NK-92 (cell line): ENCODE measurements around the gene UTP4.
"Not testable (repeated sequence)": the region's sequence is repeated elsewhere in the genome, so short reads cannot be mapped to it uniquely, and the experiment has no call there.

Experiments
- DNase-seq: peaks from one replicate; lab custom pipeline; 2025; ENCODE audit not compliant: unreplicated experiment; lab: John Stamatoyannopoulos, UW

The UTP4 gene

DNA sequence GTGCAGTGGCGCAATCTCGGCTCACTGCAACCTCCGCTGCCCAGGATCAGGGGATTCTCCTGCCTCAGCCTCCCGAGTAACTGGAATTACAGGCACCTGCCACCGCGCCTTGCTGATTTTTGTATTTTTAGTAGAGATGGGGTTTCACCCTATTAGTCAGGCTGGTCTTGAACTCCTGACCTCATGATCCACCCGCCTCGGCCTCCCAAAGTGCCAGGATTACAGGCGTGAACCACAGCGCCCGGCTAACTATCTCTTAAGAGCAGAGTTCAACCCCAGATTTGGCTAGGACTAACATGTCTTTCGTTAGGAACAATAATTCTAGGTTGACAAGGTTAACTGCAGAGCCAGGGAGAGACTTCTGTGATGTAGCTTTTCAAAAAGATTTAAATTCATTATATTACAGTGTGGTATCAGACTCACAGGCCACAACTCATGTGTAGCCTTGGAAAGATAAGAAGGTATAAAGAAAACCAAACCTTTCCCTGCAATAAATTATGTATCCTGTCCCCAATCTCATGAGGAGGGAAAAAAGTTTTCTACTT, 4.4 kb upstream of the UTP4 start:
- DNase-seq = no peak

DNA sequence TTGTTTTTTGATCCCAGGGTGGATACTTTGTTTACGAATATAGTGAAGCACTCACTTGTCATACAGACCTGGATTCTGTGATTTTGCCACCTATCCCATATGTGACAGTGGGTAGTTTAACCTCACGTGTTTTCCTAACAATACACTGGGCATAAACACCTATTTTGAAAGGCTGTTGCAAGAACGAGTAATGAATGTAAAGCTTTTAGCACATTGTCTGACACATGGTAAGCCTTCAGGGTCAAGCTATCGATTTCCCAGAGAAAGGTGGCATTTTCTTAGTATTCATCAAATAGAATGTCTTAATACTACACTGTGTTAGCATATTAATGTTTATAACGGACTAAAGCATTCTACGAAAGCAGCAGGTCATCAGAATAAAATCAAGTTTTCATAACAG, 2.0 kb upstream of the UTP4 start:
- DNase-seq = no peak

DNA sequence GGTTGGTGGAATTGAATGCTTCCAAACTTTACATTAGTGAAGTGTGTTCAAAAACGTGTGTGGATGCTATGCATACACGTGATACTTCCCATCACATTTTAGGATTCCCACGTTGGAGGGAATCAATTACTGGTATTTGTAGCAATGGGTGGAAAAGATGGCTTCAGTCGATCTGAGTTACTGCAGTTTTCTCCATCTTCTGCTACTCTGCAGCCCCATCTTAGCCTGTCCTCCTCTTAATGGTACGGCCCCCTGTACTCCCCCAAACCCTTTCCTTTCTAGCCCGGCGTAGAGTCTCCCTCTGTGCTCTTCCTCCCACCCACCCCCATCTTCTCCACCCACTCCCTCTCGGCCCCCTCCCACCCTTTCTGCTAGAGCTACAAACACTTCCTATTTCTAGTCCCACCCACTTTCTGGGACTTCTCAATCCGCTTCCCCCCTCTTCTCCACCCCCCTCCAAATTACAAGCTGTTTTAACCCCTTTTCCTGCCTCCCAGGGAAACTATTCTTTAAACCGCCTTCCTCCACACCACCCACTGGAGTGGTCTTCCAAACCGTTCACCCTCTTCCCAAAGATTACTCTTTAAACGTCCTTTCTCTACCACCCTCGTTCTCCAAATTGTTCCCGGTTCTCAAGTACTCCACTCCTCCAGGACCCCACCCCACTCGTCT, 1.1 kb upstream of the UTP4 start:
- no peak for DNase-seq

DNA sequence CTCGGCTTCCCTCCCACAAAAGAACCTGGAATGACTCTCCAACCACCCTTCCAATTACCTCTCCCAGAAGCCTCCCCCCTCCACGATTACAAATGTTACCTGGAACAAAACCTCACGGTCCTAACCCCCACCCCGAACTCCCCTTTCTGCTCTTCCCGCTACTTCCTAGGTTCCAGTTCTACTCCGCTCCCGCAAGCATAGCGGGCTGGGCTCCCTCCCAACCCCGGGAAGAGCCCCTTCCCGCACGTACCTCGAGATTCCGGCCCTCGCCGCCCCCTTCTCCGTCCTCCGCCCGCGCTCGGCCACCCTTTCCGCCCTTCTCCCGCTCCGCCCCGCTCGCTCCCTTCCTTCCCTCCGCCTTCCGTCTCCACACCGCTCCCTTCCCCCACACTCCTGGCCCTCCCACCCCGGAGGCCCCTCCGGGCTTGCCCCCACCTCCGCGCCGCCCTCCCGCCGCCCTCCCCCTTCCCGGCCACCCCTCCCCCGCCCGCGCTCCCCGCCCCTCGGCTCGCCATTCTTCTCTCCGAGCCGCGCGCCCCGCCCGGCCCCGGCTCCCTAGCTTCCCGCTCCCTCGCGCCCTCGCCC, 518 bp upstream of the UTP4 start:
- no peak for DNase-seq

DNA sequence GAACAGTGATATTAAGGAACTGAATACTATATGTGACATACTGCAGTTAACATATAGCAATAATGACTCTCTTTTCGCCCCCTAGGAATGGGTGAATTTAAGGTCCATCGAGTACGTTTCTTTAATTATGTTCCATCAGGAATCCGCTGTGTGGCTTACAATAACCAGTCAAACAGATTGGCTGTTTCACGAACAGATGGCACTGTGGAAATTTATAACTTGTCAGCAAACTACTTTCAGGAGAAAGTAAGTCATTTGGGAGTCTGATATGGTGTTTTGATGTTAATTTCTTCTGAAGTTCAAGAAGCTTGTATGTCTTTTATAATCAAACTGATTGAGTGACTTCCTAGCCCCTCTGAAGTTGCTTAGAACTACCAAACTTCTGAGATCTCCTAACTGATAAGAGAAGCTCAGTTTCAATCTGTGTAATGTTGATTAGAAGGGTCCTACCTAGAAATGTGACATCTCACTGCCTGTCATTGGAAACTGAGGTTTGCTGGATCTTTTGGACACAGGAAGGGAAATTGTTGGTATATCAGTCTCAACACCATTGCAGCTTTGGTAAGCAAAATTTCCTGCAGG, 1.0 kb downstream of the UTP4 start:
- DNase-seq = no peak

DNA sequence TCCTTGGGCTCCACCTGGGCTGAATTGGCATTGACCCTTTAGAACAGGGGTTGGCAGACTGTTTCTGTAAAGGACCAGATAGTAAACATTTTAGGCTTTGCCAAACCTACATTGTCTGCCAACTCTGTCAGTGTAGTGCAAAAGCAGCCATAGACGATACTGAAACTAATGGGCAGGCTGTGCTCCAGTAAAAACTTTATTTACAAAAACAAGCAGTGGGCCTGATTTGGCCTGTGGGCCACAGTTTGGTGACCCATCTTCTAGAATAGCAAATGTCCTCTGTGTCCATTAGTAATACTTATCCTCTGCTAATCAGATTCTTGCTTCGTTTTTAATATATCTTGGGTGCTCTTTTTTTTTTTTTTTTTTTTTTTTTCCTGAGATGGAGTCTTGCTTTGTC, 6.2 kb downstream of the UTP4 start:
- DNase-seq = no peak

DNA sequence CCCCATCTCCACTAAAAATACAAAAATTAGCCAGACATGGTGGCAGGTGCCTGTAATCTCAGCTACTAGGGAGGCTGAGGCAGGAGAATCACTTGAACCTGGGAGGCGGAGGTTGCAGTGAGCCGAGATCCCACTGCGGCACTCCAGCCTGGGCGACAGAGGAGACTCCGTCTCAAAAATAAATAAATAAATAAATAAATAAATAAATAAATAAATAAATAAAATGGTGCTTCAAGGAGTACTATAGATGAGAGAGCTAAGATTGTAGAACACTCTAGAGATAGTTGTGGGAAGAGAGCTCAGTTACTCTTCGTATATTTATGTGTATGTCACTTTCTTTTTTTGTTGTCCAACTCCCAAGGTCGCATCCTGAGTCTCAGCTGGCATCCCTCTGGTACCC, 7.0 kb downstream of the UTP4 start:
- not testable (repeated sequence) for DNase-seq

DNA sequence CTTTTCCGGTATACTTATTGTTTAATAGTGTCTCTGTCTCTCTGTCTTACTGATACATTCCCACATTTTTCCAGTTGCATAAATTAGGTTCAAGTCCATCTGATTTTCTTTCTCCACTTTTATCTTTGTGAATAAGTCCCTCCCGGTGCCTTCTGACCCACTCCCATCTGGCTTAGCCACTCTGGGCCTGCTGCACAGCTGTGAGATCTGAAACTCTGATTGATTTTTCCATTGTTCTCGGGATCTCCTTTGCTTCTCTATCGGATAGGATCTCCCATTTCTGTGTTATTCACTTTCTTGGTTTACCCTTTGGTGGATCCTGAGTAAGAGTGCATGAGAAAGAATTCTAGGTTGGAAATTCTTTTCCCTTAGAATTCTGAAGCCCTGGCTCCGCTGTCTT, 8.6 kb downstream of the UTP4 start:
- DNase-seq = no peak

DNA sequence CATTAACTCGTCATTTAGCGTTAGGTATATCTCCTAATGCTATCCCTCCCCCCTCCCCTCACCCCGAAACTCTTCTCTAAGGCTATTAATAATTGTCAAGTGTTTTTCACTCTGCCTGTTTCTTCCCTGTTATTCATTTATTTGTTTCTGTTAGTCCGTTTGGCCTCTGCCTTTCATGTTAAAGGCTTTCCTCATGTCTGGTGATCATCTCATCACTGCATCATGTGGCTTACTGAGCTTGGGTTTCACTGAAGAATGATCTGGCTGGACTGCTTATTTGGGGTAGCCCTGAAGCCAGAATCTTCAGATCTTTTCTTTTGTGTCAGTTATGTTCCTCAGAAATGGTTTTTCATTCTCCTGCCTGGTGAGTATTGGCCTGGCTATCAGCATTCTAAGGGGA, 9.5 kb downstream of the UTP4 start:
- no peak for DNase-seq

DNA sequence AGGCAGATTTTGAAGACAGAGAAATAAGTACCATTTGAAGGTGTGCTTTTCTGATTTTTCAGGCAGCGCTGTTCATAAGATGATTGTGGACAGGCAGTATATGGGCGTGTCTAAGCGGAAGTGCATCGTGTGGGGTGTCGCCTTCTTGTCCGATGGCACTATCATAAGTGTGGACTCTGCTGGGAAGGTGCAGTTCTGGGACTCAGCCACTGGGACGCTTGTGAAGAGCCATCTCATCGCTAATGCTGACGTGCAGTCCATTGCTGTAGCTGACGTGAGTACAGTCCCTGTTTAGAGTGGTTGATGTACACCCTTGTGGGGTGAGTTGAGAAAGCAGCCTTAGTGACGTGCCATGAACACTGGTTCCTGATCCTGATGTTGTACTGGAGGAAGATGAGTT, 10.7 kb downstream of the UTP4 start:
- DNase-seq = no peak

DNA sequence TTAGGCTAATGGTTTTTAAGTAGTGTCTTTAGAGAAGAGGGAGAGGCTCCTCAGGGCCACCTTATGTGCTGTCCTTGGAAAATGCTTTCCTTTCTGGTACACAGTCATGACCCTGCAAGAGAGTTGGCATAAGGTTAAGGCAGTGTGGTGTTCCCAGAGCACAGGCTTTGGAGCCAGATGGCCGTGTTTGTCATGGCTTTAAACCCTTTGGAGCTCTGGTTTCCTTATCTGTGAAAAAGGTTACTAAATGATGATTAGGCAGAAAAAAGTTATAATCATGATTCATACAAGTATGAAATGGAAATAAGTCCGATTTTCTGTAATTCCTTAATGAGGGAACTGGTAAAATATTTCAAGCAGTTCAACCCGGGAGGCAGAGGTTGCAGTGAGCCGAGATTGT, 13.2 kb downstream of the UTP4 start:
- DNase-seq = no peak

DNA sequence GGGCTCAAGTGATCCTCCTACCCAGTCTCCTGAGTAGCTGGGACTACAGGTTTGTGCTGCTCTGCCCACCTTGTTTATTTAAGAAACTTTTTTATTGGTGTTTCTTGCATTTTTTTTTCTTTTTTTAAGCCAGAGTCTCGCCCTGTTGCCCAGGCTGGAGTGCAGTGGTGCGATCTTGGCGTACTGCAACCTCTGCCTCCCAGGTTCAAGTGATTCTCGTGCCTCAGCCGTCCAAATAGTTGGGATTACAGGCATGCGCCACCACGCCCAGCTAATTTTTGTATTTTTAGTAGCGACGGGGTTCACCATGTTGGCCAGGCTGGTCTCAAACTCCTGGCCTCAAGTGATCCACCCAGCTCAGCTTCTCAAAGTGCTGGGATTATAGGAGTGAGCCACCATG, 17.2 kb downstream of the UTP4 start:
- not testable (repeated sequence) for DNase-seq

DNA sequence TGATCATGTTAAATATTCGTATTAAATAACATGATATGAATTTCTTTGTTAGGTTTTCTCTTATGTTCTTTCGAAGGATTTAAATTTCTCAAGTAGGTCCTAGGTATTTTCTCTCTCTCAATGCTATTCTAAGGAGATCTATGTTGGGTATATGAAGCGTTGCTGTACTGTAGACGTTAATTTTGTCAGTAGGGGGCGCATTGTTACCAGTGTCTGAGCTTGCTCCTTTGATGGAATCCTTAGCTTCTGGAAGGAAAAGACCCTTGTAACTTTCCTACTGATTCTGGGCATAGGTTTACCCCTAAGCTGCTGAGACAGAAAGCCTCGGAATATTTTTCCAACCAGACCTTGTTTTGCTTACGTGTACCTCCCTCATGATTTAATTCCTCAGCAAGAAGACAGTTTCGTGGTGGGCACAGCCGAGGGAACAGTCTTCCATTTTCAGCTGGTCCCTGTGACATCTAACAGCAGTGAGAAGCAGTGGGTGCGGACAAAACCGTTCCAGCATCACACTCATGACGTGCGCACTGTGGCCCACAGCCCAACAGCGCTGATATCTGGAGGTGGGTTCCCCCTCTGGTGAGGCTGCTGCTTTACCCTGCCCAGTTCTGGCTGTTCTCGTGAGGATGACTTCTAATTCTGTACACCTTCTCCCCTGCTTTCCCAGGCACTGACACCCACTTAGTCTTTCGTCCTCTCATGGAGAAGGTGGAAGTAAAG, 17.9 kb downstream of the UTP4 start:
- DNase-seq = no peak

DNA sequence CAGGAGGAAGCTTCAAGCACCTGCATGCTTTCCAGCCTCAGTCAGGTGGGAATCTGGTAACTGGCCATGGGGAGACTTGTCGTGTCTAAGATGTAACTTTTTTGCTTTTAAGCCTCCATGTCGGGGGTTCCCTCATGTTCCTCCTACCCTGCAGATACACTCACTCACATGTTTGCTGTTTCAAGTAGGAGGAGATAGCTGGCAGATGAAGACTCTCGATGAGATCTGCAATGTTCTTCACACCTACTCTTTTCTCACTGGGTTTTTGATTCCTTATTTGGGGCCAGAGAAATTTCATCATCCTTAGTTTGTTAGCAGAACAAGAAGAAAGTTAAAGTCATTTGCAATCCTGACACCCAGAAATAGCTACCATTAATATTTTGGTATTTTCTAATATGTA, 24.7 kb downstream of the UTP4 start:
- DNase-seq = no peak

DNA sequence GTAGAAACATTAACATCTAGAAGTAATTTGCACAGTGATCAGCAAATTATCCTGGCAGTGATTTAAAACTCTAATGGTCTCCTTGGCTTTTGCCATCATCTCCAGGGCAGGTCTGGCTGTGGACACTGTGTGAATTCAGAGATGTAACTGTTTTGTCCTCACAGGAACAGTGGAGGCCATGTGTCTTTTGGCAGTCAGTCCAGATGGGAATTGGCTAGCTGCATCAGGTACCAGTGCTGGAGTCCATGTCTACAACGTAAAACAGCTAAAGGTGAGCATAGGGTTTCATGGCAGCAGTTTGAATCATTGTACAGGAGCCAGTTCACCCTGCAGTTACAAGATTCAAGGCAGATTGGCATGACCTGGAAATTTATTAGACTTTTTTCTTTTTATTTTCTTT, 27.7 kb downstream of the UTP4 start:
- DNase-seq = no peak

DNA sequence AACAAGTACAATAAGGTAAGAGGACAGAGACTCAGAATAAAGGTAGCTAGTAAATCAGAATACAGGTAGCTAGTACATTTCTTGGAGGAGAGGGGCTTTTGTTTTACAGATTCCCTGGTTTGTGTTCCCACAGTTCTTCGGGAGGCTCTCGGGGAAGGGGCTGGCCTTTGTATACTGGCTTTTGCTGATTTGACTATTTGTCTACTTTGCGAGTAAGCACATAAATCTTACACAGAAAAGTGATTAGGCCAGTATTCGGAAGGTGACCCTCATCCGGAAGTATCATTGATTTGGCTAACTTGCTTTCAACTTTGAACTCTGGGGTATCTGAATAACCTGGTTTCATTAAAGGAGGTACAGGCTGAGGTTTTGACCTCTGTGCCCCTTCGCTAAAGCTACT, 33.1 kb downstream of the UTP4 start:
- DNase-seq = no peak

DNA sequence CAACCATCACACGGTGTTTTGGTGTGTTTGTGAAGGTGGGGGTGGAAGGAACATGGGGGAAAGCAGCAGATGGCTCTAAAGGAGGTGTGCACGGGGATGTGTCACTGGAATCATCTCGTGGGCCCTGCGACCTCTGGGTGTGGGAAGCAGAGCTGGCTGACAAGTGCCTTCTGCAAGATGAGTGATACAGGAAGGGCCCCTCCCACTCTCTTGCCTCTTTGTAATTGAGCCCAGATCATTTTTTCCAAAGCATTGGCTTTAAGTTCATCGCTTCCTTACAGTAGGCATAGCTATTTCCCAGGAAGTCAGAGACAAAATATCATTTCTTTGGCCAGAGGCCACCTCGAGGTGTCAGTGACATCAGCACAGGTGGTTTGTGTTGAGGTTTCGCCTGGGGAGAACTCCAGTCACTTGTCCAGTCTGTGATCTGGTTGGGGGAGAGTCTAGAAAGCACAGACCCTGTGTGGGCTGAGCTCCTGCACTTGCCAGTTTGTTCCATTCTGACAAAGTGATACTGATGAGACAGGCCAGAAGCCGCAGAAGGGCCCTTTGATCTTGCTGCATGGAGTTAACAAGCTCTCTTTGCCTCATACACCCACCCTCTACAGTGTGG, 33.9 kb downstream of the UTP4 start:
- DNase-seq = no peak

DNA sequence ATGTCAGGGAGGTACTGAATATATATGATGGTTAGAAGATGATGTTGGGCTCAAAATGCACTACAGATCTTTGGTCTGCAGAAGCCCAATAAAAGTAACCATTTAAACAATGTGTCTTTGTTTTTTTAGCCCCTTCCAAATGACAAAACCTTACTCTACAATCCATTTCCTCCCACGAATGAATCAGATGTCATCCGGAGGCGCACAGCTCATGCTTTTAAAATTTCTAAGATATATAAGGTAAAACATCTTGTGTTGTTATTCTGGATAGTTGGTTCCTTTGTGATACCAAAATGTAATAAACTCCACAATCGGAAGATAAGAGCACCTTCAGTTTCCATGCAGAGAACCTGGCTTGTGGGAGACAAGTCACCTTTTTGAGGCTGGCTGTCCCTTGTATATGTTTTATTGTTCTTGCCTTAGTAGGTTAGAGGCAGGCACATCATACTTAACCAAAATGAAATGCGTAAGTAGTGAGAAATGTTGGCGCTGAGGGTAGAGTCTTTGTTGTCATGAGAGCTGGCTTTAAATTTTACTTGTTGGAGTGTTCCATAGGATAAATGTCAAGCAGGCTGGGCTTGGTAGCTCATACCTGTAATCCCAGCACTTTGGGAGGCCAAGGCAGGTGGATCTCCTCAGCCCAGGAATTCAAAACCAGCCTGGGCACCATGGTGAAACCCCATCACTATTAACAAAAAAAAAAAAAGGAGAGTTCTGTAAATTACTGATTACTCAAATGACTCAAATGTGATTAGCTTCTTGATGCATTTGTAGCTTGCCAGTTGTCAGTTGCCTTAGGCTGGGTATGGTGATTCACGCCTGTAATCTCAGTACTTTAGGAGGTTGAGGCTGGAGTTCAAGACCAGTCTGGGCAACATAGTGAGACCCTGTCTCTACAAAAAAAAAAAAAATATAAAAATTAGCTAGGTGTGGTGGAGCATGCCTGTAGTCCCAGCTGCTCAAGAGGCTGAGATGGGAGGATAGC, 34.8 kb downstream of the UTP4 start:
- no peak for DNase-seq

DNA sequence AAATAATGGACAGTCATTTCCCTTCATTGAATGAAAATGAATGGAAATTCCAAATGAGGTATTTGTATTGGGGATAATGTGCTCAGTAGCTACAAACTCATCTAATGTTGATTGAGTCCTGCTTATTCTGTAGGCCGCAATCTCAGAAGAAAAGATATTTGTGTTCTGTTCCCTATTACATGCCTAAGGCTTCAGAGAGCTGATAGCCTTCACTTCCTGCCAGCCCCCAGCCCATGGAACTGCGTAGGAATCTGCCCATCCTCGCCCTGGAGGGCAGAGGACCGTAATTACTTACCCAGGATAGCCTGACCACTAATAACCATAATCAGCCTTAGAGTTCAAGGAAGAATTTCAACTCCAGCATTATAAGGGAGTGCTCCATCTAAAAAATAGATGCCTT, 36.6 kb downstream of the UTP4 start:
- no peak for DNase-seq

DNA sequence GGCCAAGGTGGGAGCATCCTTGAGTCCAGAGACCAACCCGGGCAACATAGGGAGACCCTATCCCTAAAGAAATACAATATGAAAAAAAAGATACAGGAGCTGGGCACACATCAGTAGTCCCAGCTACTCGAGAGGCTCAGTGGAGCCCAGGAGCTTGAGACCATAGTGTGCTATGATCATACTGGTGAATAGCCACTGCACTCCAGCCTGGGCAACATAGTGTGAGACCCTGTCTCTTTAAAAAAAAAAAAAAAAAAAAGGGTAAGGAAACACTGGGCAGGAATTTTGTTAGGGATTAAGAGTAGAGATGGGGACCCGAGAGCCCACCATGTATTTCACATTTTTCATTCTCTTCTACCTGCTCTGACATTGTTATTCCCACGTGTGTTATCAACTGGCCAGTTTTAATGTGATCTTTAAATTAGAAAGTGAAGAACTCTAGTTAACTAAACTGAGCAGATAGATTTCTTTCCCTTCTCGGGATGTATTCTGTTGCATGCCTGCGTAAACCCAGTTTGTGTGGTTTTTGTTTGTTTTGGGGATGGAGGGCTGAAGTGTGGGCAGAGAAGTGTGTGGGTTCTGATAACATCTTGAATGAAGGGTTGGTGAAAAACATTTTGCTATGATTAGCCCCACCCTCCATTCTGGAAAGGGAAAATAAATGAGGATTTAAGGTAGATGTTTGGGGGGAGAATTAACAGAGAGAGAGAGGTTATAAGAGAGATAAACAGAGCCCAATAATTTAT, 37.3 kb downstream of the UTP4 start:
- no peak for DNase-seq
